Measurements from ENCODE around the gene COL18A1.

COL18A1 gene

GRCh38 chr21:45457161-45457831 lies 52.3 kb downstream of the COL18A1 start:
- FAIRE-seq, result no peak

- no peak for FAIRE-seq
Observed at GRCh38 chr21:45457832-45458172, 52.8 kb downstream of the COL18A1 start.

GRCh38 chr21:45458281-45459170 lies 53.6 kb downstream of the COL18A1 start:
- FAIRE-seq, result no peak

GRCh38 chr21:45459171-45460010 lies 54.4 kb downstream of the COL18A1 start:
- FAIRE-seq, result no peak

GRCh38 chr21:45460011-45460565 lies 55.1 kb downstream of the COL18A1 start:
- no peak for FAIRE-seq

- no peak for FAIRE-seq
Observed at GRCh38 chr21:45460611-45461368, 55.8 kb downstream of the COL18A1 start.

- no peak for FAIRE-seq
Observed at GRCh38 chr21:45461369-45461750, 56.4 kb downstream of the COL18A1 start.

- no peak for FAIRE-seq
Observed at GRCh38 chr21:45461806-45462341, 56.9 kb downstream of the COL18A1 start.

GRCh38 chr21:45463871-45464270 lies 58.9 kb downstream of the COL18A1 start:
- FAIRE-seq, result no peak

GRCh38 chr21:45464309-45464708 lies 59.3 kb downstream of the COL18A1 start:
- no peak for FAIRE-seq

GRCh38 chr21:45465105-45465504 lies 60.1 kb downstream of the COL18A1 start:
- no peak for FAIRE-seq

GRCh38 chr21:45465611-45466329 lies 60.8 kb downstream of the COL18A1 start:
- FAIRE-seq, result no peak

GRCh38 chr21:45466330-45467220 lies 61.6 kb downstream of the COL18A1 start:
- no peak for FAIRE-seq

GRCh38 chr21:45467221-45467779 lies 62.3 kb downstream of the COL18A1 start:
- no peak for FAIRE-seq

- no peak for FAIRE-seq
Observed at GRCh38 chr21:45468051-45468970, 63.3 kb downstream of the COL18A1 start.

GRCh38 chr21:45468971-45469272 lies 64.0 kb downstream of the COL18A1 start:
- FAIRE-seq, result no peak

- FAIRE-seq, result no peak
Observed at GRCh38 chr21:45469273-45470086, 64.5 kb downstream of the COL18A1 start.

GRCh38 chr21:45470087-45470515 lies 65.1 kb downstream of the COL18A1 start:
- no peak for FAIRE-seq
